IPS DF 6.9 (cell line): ENCODE measurements around the gene CD81.

Experiments used
- DNase-seq: peaks from one replicate; pipeline ENCODE4 v3.0.0-alpha.2; 2013; ENCODE audit warnings: low read depth, low spot score
- H3K27ac ChIP-seq: one replicate; pipeline ENCODE4 v1.5.1; 2013; ENCODE audit warnings: low read length, control low read depth
- H3K27me3 ChIP-seq: 2 replicates; pipeline ENCODE4 v1.6.1; 2013; ENCODE audit warnings: mild to moderate bottlenecking, low read length; ENCODE audit not compliant: control insufficient read depth, insufficient read depth
- H3K36me3 ChIP-seq: 2 replicates; pipeline ENCODE4 v1.6.1; 2013; ENCODE audit warnings: low read length; ENCODE audit not compliant: control insufficient read depth, insufficient read depth
- H3K4me1 ChIP-seq: 2 replicates; pipeline ENCODE4 v1.6.1; 2013; ENCODE audit warnings: low read length; ENCODE audit not compliant: control insufficient read depth, insufficient read depth
- H3K4me3 ChIP-seq: 2 replicates; pipeline ENCODE4 v1.5.1; 2013; ENCODE audit warnings: mild to moderate bottlenecking, low read length
- H3K9me3 ChIP-seq: 2 replicates; pipeline ENCODE4 v1.6.1; 2013; ENCODE audit warnings: low read length, inconsistent platforms; ENCODE audit not compliant: control insufficient read depth, insufficient read depth
- WGBS: extraction: QIAGEN DNeasy Blood & Tissue Kit; methylation state at CpG from one replicate; pipeline ENCODE4 v1.1.7; 2013; ENCODE audit warnings: mixed read lengths, missing lambda C conversion rate; ENCODE audit not compliant: insufficient read length, insufficient coverage; 5-methylcytosine and 5-hydroxymethylcytosine counted together

The CD81 gene

GRCh38 chr11:2375341-2375853 lies 1.7 kb upstream of the CD81 start:
- Histone ChIP-seq H3K4me3 (no peak overlapping the region), H3K27me3 (no peaks in the 10 kb centered on the region), H3K4me1 (peaks cover 2% of the 10 kb centered on the region), H3K36me3 (no peaks in the 10 kb centered on the region; the same call in 1 of the 2 replicates), H3K9me3 (no peaks in the 10 kb centered on the region), H3K27ac (no peak overlapping the region)
- DNase-seq: no peak
- WGBS: no CpG with 5 or more reads among the region's 6 CpGs

GRCh38 chr11:2375964-2376551 lies 1.1 kb upstream of the CD81 start:
- WGBS: no CpG with 5 or more reads among the region's 16 CpGs
- DNase-seq: no peak
- Histone ChIP-seq H3K36me3 (no peaks in the 10 kb centered on the region; the same call in 1 of the 2 replicates), H3K27me3 (no peaks in the 10 kb centered on the region), H3K4me1 (peaks cover 2% of the 10 kb centered on the region), H3K27ac (no peak overlapping the region), H3K4me3 (no peak overlapping the region), H3K9me3 (no peaks in the 10 kb centered on the region)

GRCh38 chr11:2377511-2378443 lies 667 bp downstream of the CD81 start:
- H3K27me3 ChIP-seq: no peaks in the 10 kb centered on the region
- peaks cover 2% of the 10 kb centered on the region for H3K4me1 ChIP-seq
- no peak for DNase-seq
- H3K27ac ChIP-seq: no peak overlapping the region
- peak overlapping the region; percentile 66 for H3K4me3 ChIP-seq
- no peaks in the 10 kb centered on the region for H3K9me3 ChIP-seq
- no peaks in the 10 kb centered on the region; the same call in 1 of the 2 replicates for H3K36me3 ChIP-seq
- no CpG with 5 or more reads among the region's 88 CpGs for WGBS

GRCh38 chr11:2378527-2379210 lies 1.6 kb downstream of the CD81 start:
- Histone ChIP-seq H3K4me3 (peak overlapping the region; percentile 66), H3K27ac (no peak overlapping the region), H3K4me1 (peaks cover 4% of the 10 kb centered on the region), H3K36me3 (no peaks in the 10 kb centered on the region; the same call in 1 of the 2 replicates), H3K9me3 (no peaks in the 10 kb centered on the region), H3K27me3 (no peaks in the 10 kb centered on the region)
- WGBS: no CpG with 5 or more reads among the region's 23 CpGs
- no peak for DNase-seq

- no peaks in the 10 kb centered on the region for H3K27me3 ChIP-seq
- H3K9me3 ChIP-seq: no peaks in the 10 kb centered on the region
- DNase-seq: no peak
- no CpG with 5 or more reads among the region's 11 CpGs for WGBS
- no peak overlapping the region for H3K27ac ChIP-seq
- H3K4me3 ChIP-seq: no peak overlapping the region
- peaks cover 6% of the 10 kb centered on the region for H3K4me1 ChIP-seq
- H3K36me3 ChIP-seq: no peaks in the 10 kb centered on the region; the same call in 1 of the 2 replicates
Observed at GRCh38 chr11:2379466-2380174, 2.5 kb downstream of the CD81 start.

DNA sequence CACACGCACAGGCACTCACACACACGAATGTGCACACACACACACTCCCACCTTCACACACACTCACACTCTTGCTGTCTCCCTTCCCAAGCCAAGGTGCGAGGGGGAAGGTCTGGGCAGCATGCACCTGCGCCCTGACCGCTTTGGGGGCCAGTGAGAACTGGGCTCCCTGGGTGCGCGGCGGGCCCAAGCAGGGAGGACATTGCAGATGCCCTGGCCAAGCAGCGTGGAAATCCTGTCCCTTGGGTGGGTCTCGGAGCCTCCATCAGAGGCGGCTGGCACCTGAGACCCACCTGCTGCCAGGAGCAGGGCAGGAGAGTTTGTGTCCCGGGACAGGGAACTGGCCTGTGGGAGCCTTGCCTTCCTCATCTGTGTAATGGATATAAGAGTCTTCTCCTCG lies 3.3 kb downstream of the CD81 start:
- DNase-seq: no peak
- WGBS: no CpG with 5 or more reads among the region's 13 CpGs
- Histone ChIP-seq H3K4me3 (no peak overlapping the region), H3K4me1 (peaks cover 6% of the 10 kb centered on the region), H3K9me3 (no peaks in the 10 kb centered on the region), H3K36me3 (no peaks in the 10 kb centered on the region; the same call in 1 of the 2 replicates), H3K27ac (no peak overlapping the region), H3K27me3 (no peaks in the 10 kb centered on the region)

DNA sequence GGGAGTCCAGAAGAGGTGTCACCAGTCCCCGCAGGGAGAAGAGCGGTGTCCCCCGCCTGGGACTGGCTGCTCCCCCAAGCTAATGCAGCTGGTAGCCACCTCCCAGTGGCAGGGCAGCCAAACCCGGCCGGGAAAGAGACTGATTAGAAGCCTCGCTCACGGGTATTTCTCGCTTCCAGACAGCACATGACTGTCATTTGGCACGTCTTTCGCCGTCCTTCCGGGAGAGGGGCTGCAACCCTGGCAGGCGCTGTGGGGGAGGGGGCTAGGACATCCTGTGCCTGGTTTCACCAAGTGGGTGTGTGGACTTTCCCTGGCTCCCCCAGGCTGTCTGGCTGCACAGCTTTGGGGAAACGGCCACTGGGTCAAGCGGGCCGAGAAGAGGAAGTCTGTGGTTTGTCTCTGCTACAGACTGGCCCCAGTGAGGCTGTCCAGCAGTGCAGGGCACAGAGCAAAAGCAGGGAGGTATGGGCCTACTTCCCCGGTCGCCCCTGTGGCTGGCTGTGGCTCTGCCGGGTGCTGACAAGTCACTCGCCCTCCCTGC lies 3.8 kb downstream of the CD81 start:
- no peaks in the 10 kb centered on the region; the same call in 1 of the 2 replicates for H3K36me3 ChIP-seq
- peaks cover 6% of the 10 kb centered on the region for H3K4me1 ChIP-seq
- DNase-seq: no peak
- no peaks in the 10 kb centered on the region for H3K27me3 ChIP-seq
- H3K9me3 ChIP-seq: no peaks in the 10 kb centered on the region
- no peak overlapping the region for H3K27ac ChIP-seq
- WGBS: no CpG with 5 or more reads among the region's 20 CpGs
- no peak overlapping the region for H3K4me3 ChIP-seq

DNA sequence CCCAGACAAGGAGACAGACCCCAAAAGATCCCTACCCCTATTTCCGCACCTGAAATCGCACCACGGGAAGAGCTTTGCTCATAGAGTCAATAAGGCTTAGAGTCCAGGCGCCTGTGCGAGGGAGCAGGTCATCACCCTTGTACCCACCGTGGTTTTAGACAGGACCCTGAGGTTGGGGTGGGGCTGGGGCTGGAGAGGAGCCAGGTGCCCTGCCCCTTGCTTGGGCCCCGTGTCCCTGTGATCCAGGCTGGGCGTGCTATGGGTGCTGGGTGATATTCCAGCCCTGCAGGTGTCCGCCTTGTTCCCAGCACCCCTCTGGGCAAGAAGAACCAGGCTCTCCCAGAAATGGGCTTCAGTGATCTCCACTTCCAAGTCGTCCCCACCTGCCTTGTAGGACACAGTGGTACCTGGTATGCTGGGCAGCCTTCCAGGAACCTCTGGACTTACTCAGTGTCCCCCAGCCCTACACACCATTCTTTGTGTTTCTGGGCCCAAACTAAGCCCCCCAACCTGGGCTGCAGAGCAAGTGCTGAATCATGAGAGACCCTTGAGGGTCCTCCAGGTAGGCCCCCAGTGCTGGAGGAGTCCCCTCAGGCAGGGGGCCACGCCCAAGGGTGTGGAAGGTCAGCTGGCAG lies 4.5 kb downstream of the CD81 start:
- no peaks in the 10 kb centered on the region for H3K9me3 ChIP-seq
- no peaks in the 10 kb centered on the region for H3K27me3 ChIP-seq
- peaks cover 1% of the 10 kb centered on the region; the same call in 1 of the 2 replicates for H3K36me3 ChIP-seq
- WGBS: no CpG with 5 or more reads among the region's 11 CpGs
- H3K27ac ChIP-seq: no peak overlapping the region
- DNase-seq: no peak
- peaks cover 5% of the 10 kb centered on the region for H3K4me1 ChIP-seq
- H3K4me3 ChIP-seq: no peak overlapping the region

- DNase-seq: no peak
- H3K4me3 ChIP-seq: no peak overlapping the region
- WGBS: no CpG with 5 or more reads among the region's 11 CpGs
Observed at GRCh38 chr11:2382129-2382517, 5.0 kb downstream of the CD81 start.

More at GRCh38 chr11:2382129-2382517, 5.0 kb downstream of the CD81 start:
- Histone ChIP-seq H3K4me1 (peaks cover 4% of the 10 kb centered on the region), H3K36me3 (peaks cover 5% of the 10 kb centered on the region; the same call in 1 of the 2 replicates), H3K27me3 (no peaks in the 10 kb centered on the region), H3K9me3 (no peaks in the 10 kb centered on the region), H3K27ac (no peak overlapping the region)
